ENCODE measurements around the gene TRERF1.

DNA sequence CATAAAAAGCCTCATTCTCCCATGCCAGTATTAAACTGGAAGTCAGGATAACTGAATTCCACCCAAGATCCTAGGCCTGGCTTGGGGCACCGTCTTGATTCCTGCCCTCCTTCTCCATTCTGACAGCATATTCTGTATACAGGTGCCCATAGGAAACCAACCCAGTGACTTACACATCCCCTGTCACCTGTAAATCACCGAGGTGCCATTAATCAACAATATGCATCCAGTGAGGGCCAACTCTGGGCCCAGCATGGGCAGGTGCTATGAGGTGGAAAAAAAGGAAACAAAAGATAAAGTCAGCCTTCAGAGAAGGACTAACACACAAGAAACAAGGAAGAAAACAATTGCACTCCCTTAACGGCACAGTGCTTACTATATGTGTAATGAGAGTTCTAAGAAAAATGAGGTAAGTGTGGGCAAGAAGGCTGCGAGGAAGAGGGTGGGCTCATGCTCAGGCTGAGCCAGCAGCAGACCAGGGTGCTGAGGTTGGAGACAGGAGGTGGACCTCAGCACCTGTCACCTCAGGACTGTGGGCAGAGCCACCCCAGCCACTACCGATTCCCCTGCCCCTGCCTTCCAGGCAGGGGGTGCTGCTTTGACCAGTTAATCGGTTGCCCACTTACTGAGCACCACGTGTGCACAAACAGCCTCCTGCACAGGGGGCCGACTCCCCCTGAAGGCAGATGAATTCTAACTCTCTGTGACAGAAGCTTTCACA lies 105.9 kb downstream of the TRERF1 start:
- TF ChIP-seq GATA3 (IDR thresholded peaks at IDR 0.05; ENCODE audit: low read depth, low read length) (no peak), GATA2 (IDR thresholded peaks at IDR 0.05; ENCODE audit: low read depth, low read length) (no peak)
